DMS153 (cell line): ENCODE results near the gene GPX3.
A peak's percentile ranks its signal among the peaks of the same experiment; 100 is the strongest.

Experiments used
- DNase-seq: peaks from one replicate; lab custom pipeline; 2025; lab: John Stamatoyannopoulos, UW

Gene GPX3

GRCh38 chr5:151020304-151021110, at the start of gene GPX3:
Gene GPX3 (plus strand): TSS chr5:151020591. CDS start chr5:151020655, 64 bp downstream.
- peak; percentile 14 for DNase-seq

GRCh38 chr5:150978590-150978989, 41.8 kb upstream of the GPX3 start:
- DNase-seq, result no peak

GRCh38 chr5:150987746-150988145, 32.6 kb upstream of the GPX3 start:
- DNase-seq, result peak; percentile 14

GRCh38 chr5:150989695-150990094, 30.7 kb upstream of the GPX3 start:
- no peak for DNase-seq

GRCh38 chr5:150992705-150993104, 27.7 kb upstream of the GPX3 start:
- no peak for DNase-seq

GRCh38 chr5:150993422-150993821, 27.0 kb upstream of the GPX3 start:
- DNase-seq, result no peak

- no peak for DNase-seq
Observed at GRCh38 chr5:150993826-150994412, 26.5 kb upstream of the GPX3 start.

GRCh38 chr5:150999704-151000442, 20.5 kb upstream of the GPX3 start:
- DNase-seq, result no peak

GRCh38 chr5:151001436-151001835, 19.0 kb upstream of the GPX3 start:
- no peak for DNase-seq

GRCh38 chr5:151002250-151002649, 18.1 kb upstream of the GPX3 start:
- DNase-seq, result no peak

- DNase-seq, result no peak
Observed at GRCh38 chr5:151002681-151003502, 17.5 kb upstream of the GPX3 start.

- no peak for DNase-seq
Observed at GRCh38 chr5:151003503-151003860, 16.9 kb upstream of the GPX3 start.

- no peak for DNase-seq
Observed at GRCh38 chr5:151004499-151004898, 15.9 kb upstream of the GPX3 start.

- no peak for DNase-seq
Observed at GRCh38 chr5:151005187-151005949, 15.0 kb upstream of the GPX3 start.

- no peak for DNase-seq
Observed at GRCh38 chr5:151005950-151006576, 14.3 kb upstream of the GPX3 start.

GRCh38 chr5:151006704-151007334, 13.6 kb upstream of the GPX3 start:
- no peak for DNase-seq

- DNase-seq, result no peak
Observed at GRCh38 chr5:151007430-151008209, 12.8 kb upstream of the GPX3 start.

GRCh38 chr5:151008210-151008491, 12.2 kb upstream of the GPX3 start:
- DNase-seq, result no peak

- DNase-seq, result no peak
Observed at GRCh38 chr5:151008906-151009305, 11.5 kb upstream of the GPX3 start.

- DNase-seq, result no peak
Observed at GRCh38 chr5:151012862-151013261, 7.5 kb upstream of the GPX3 start.
